ENCODE measurements around the gene APOA1.
"Not testable (repeated sequence)": the region's sequence is repeated elsewhere in the genome, so short reads cannot be mapped to it uniquely, and the experiment has no call there.

Gene APOA1

DNA sequence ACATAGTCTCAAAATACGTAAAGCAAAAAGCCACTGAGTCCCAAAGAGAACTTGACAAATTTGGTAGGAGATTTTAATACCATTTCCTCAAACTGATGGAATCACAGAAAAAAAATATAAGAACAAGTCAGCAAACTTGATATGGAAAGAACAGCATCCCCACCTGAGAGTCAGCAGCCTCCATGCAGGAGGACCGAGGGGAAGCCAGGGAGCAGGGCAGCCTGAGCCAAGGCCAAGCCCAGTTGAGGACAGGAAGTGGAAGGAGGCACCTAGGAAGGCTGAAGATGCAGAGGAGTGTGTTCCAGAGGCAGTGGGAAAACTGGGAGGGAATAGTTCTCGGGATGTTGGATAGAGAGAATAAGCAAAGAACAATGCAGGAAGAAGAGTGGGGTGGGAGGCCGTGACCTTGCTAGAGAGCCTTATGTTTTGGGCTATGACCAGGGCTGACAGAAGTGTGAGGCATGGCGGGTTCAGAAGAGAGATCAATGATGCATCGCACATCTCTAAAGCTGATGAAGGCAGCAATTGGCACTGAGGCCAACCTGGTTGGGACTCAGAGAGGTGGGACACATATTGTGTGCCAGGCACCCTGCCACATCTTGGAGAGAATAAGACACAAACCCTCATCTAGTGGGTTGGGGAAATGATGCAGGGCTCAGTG, 29.7 kb downstream of the APOA1 start:
- TF ChIP-seq, protein P1, sequence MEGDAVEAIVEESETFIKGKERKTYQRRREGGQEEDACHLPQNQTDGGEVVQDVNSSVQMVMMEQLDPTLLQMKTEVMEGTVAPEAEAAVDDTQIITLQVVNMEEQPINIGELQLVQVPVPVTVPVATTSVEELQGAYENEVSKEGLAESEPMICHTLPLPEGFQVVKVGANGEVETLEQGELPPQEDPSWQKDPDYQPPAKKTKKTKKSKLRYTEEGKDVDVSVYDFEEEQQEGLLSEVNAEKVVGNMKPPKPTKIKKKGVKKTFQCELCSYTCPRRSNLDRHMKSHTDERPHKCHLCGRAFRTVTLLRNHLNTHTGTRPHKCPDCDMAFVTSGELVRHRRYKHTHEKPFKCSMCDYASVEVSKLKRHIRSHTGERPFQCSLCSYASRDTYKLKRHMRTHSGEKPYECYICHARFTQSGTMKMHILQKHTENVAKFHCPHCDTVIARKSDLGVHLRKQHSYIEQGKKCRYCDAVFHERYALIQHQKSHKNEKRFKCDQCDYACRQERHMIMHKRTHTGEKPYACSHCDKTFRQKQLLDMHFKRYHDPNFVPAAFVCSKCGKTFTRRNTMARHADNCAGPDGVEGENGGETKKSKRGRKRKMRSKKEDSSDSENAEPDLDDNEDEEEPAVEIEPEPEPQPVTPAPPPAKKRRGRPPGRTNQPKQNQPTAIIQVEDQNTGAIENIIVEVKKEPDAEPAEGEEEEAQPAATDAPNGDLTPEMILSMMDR (IDR thresholded peaks at IDR 0.05; ENCODE audit: insufficient read depth, low read depth, low read length, missing control alignments): no peak
- H3K4me3 ChIP-seq (ENCODE audit: low read depth, low read length): no peak overlapping the region
- DNase-seq (ENCODE audit: low read depth): no peak

DNA sequence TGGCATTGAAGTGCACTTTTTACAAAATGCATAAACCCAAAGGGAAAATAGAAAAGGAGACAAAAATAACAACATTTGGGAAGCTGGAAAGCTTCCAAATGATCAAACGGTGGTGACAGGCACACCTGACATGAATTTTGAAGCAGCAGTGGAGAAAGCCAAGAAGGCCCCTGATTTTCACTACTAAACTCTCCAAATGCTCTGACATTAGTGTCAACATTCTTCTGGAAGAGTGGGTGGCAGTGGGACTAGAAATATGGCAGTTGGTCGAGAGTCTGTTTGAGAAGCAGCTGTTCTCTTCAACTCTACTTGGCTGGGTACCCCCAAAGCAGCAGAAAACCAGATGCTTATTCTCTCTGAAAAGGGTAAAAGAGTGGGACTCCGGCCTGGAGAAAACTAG, 33.4 kb downstream of the APOA1 start:
- no peak overlapping the region for H3K4me3 ChIP-seq (ENCODE audit: low read depth, low read length)
- TF ChIP-seq, protein P1 (IDR thresholded peaks at IDR 0.05; ENCODE audit: insufficient read depth, low read depth, low read length, missing control alignments): no peak
- no peak for DNase-seq (ENCODE audit: low read depth)

DNA sequence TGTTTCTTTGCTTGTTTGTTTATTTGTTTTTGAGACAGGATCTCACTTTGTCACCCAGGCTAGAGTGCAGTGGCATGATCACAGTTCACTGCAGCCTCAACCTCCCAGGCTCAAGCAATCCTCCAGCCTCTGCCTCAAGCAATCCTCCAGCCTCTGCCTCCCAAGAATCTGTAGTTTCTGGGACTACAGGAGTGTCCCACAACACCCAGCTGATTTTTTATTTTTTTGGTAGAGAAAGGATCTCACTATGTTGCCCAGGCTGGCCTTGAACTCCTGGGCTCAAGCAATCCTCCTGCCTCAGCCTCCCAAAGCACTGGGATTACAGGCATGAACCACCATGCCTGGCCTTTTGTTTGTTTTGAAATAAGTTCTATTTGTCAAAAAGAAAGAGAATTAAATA, 35.8 kb downstream of the APOA1 start:
- DNase-seq (ENCODE audit: low read depth); H3K4me3 ChIP-seq (ENCODE audit: low read depth, low read length): not testable (repeated sequence)

DNA sequence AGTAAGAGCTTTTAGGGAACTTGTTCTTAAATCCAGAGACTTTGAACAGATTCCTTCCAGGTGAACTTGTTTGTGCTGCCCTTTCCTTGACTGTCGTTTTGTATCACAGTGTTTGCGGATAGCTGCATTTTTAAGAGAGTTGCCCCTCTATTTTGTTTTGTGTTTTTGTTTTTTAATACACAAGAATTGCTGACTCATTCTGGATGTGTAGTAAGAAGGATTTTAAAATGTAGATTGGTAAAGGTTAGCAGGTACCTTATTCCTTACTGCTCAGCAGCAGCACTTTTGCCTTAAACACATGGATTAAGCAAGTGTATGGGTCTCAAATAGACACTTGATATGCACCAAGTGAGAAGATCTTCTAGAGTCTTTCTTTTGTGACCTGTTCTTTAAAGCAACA, 36.8 kb downstream of the APOA1 start:
- DNase-seq (ENCODE audit: low read depth): no peak
- no peak overlapping the region for H3K4me3 ChIP-seq (ENCODE audit: low read depth, low read length)
- TF ChIP-seq, protein P1 (IDR thresholded peaks at IDR 0.05; ENCODE audit: insufficient read depth, low read depth, low read length, missing control alignments): no peak

DNA sequence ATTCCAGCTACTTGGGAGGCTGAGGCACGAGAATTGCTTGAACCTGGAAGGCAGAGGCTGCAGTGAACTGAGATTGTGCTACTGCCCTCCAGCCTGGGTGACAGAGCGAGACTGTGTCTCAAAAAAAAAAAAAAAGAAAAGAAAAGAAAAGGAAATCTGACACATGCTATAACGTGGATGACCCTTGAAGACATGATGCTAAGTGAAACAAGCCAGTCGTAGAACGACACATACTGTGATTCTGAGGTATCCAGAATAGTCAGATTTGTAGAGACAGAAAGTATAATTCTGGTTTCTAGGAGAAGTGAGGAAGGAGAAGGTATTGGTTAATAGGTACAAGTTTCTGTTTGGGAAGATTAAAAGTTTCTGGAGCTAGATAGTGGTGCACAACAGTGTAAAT, 39.1 kb downstream of the APOA1 start:
- no peak for DNase-seq (ENCODE audit: low read depth)
- TF ChIP-seq, protein P1 (IDR thresholded peaks at IDR 0.05; ENCODE audit: insufficient read depth, low read depth, low read length, missing control alignments): no peak
- H3K4me3 ChIP-seq (ENCODE audit: low read depth, low read length): no peak overlapping the region

DNA sequence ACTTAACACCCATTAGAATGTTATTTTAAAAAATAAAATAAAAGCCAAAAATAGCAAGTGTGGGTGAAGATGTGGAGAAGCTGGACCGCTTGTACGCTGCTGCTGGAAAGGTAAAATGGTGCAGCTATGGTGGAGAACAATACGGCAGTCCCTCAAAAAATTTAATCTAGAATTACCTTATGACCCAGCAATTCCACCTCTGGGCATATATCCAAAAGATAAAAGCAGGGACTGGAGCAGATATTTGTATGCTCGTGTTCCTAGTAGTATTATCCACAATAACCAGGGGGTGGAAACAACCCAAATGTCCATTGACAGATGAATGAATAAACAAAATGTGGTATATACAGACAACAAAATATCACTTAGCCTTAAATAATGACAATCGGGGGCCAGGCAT, 39.6 kb downstream of the APOA1 start:
- no peak for DNase-seq (ENCODE audit: low read depth)
- TF ChIP-seq, protein P1 (IDR thresholded peaks at IDR 0.05; ENCODE audit: insufficient read depth, low read depth, low read length, missing control alignments): no peak
- no peak overlapping the region for H3K4me3 ChIP-seq (ENCODE audit: low read depth, low read length)

DNA sequence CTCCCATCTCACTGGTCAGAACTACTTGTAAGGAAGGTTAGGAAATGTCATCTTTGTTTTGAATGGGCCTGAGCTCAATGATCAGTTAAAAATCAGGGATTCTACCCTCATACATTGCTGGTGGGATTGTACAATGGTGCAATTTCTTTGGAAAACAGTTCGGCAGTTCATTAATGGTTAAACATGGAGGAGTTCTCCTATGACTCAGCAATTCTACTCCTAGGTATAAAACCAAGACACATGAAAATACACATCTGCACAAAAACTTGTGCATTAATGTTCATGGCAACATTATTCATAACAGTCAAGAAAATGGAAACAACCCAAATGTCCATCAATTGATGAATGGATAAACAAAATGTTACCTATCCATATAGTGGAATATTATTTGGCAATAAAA, 40.9 kb downstream of the APOA1 start:
- TF ChIP-seq, protein P1 (IDR thresholded peaks at IDR 0.05; ENCODE audit: insufficient read depth, low read depth, low read length, missing control alignments): no peak
- H3K4me3 ChIP-seq (ENCODE audit: low read depth, low read length): no peak overlapping the region
- DNase-seq (ENCODE audit: low read depth): no peak
